GF-D8 (cell line): ENCODE measurements around the gene VAMP7.
A peak's percentile ranks its signal among the peaks of the same experiment; 100 is the strongest.
"Not testable (repeated sequence)": the region's sequence is repeated elsewhere in the genome, so short reads cannot be mapped to it uniquely, and the experiment has no call there.

ENCODE experiments used
- DNase-seq: peaks from one replicate; lab custom pipeline; 2025; lab: John Stamatoyannopoulos, UW

VAMP7 gene

GRCh38 chrX:155907661-155908060 is 26.5 kb downstream of the VAMP7 start:
- DNase-seq: not testable (repeated sequence)

GRCh38 chrX:155923200-155923599 is 42.1 kb downstream of the VAMP7 start:
- no peak for DNase-seq

GRCh38 chrX:155930852-155931618 is 49.9 kb downstream of the VAMP7 start:
- DNase-seq: not testable (repeated sequence)

- no peak for DNase-seq
Observed at GRCh38 chrX:155938132-155938531, 57.0 kb downstream of the VAMP7 start.

GRCh38 chrX:155949098-155949497 is 68.0 kb downstream of the VAMP7 start:
- DNase-seq: no peak

GRCh38 chrX:155951237-155951789 is 70.2 kb downstream of the VAMP7 start:
- DNase-seq: no peak

- no peak for DNase-seq
Observed at GRCh38 chrX:155953055-155953454, 71.9 kb downstream of the VAMP7 start.

- DNase-seq: no peak
Observed at GRCh38 chrX:155954793-155955192, 73.6 kb downstream of the VAMP7 start.

- DNase-seq: no peak
Observed at GRCh38 chrX:155956099-155956498, 75.0 kb downstream of the VAMP7 start.

GRCh38 chrX:155956649-155957048 is 75.5 kb downstream of the VAMP7 start:
- DNase-seq: no peak

GRCh38 chrX:155957843-155958242 is 76.7 kb downstream of the VAMP7 start:
- no peak for DNase-seq

- no peak for DNase-seq
Observed at GRCh38 chrX:155959018-155959587, 78.0 kb downstream of the VAMP7 start.

GRCh38 chrX:155962906-155963305 is 81.8 kb downstream of the VAMP7 start:
- no peak for DNase-seq

GRCh38 chrX:155966876-155967275 is 85.7 kb downstream of the VAMP7 start:
- DNase-seq: peak; percentile 25

- DNase-seq: no peak
Observed at GRCh38 chrX:155967653-155968325, 86.6 kb downstream of the VAMP7 start.

GRCh38 chrX:155968326-155968661 is 87.1 kb downstream of the VAMP7 start:
- no peak for DNase-seq

GRCh38 chrX:155968791-155969190 is 87.6 kb downstream of the VAMP7 start:
- DNase-seq: no peak

GRCh38 chrX:155971658-155972057 is 90.5 kb downstream of the VAMP7 start:
- DNase-seq: peak; percentile 14

- DNase-seq: not testable (repeated sequence)
Observed at GRCh38 chrX:155972241-155972640, 91.1 kb downstream of the VAMP7 start.

- no peak for DNase-seq
Observed at GRCh38 chrX:155983326-155983725, 102.2 kb downstream of the VAMP7 start.

- no peak for DNase-seq
Observed at GRCh38 chrX:155985208-155985607, 104.1 kb downstream of the VAMP7 start.

GRCh38 chrX:155986995-155987394 is 105.8 kb downstream of the VAMP7 start:
- not testable (repeated sequence) for DNase-seq

GRCh38 chrX:155988859-155989258 is 107.7 kb downstream of the VAMP7 start:
- DNase-seq: no peak
